ENCODE measurements around the gene NFATC2IP.
"Not testable (repeated sequence)": the region's sequence is repeated elsewhere in the genome, so short reads cannot be mapped to it uniquely, and the experiment has no call there.

Gene NFATC2IP

GRCh38 chr16:28974007-28974436 lies 23.3 kb downstream of the NFATC2IP start:
- DNase-seq (ENCODE audit: low spot score): peak; percentile 80

GRCh38 chr16:28974437-28975157 lies 23.9 kb downstream of the NFATC2IP start, which contains the start of gene SPNS1:
Gene SPNS1 (plus strand): TSS chr16:28974778. CDS start chr16:28975152, 374 bp downstream.
- DNase-seq (ENCODE audit: low spot score): peak; percentile 98

GRCh38 chr16:28975158-28975599 lies 24.4 kb downstream of the NFATC2IP start:
- no peak for DNase-seq (ENCODE audit: low spot score)

- DNase-seq (ENCODE audit: low spot score): no peak
Observed at GRCh38 chr16:28977703-28978662, 27.2 kb downstream of the NFATC2IP start.

- DNase-seq (ENCODE audit: low spot score): not testable (repeated sequence)
Observed at GRCh38 chr16:28980330-28980729, 29.6 kb downstream of the NFATC2IP start.

GRCh38 chr16:28980929-28981328 lies 30.2 kb downstream of the NFATC2IP start:
- no peak for DNase-seq (ENCODE audit: low spot score)

GRCh38 chr16:28981517-28981916 lies 30.8 kb downstream of the NFATC2IP start:
- peak; percentile 55 for DNase-seq (ENCODE audit: low spot score)

GRCh38 chr16:28982418-28982817 lies 31.7 kb downstream of the NFATC2IP start:
- DNase-seq (ENCODE audit: low spot score): no peak

GRCh38 chr16:28982949-28983348 lies 32.2 kb downstream of the NFATC2IP start:
- DNase-seq (ENCODE audit: low spot score): no peak

GRCh38 chr16:28983644-28984043 lies 32.9 kb downstream of the NFATC2IP start:
- no peak for DNase-seq (ENCODE audit: low spot score)

GRCh38 chr16:28984091-28984490 lies 33.4 kb downstream of the NFATC2IP start:
- DNase-seq (ENCODE audit: low spot score): no peak

GRCh38 chr16:28984619-28985135 lies 33.9 kb downstream of the NFATC2IP start, which contains the start of gene LAT:
Gene LAT (plus strand): TSS chr16:28985052. CDS start chr16:28985418, 366 bp downstream.
- no peak for DNase-seq (ENCODE audit: low spot score)

GRCh38 chr16:28985211-28986041 lies 34.7 kb downstream of the NFATC2IP start:
- DNase-seq (ENCODE audit: low spot score): no peak

- DNase-seq (ENCODE audit: low spot score): no peak
Observed at GRCh38 chr16:28986046-28986445, 35.3 kb downstream of the NFATC2IP start.

- DNase-seq (ENCODE audit: low spot score): no peak
Observed at GRCh38 chr16:28986492-28986891, 35.8 kb downstream of the NFATC2IP start.

- no peak for DNase-seq (ENCODE audit: low spot score)
Observed at GRCh38 chr16:28987170-28987853, 36.6 kb downstream of the NFATC2IP start.

- DNase-seq (ENCODE audit: low spot score): no peak
Observed at GRCh38 chr16:28989363-28989762, 38.6 kb downstream of the NFATC2IP start.

GRCh38 chr16:28990375-28991040 lies 39.8 kb downstream of the NFATC2IP start:
- no peak for DNase-seq (ENCODE audit: low spot score)

- no peak for DNase-seq (ENCODE audit: low spot score)
Observed at GRCh38 chr16:28991687-28992086, 41.0 kb downstream of the NFATC2IP start.

- no peak for DNase-seq (ENCODE audit: low spot score)
Observed at GRCh38 chr16:28992496-28992895, 41.8 kb downstream of the NFATC2IP start.

All from D341Med (cell line).